Ishikawa (cell line): ENCODE data around the gene ABHD12.

Experiments
- CEBPB ChIP-seq: IDR thresholded peaks from 2 replicates; pipeline ENCODE4 v1.6.1; 2012
- EGR1 ChIP-seq: IDR thresholded peaks from 2 replicates; pipeline ENCODE4 v1.6.1; 2012
- EP300 ChIP-seq: IDR thresholded peaks from 2 replicates; pipeline ENCODE4 v1.6.1; 2012; ENCODE audit warnings: borderline replicate concordance
- MAX ChIP-seq: IDR thresholded peaks from 2 replicates; pipeline ENCODE4 v1.6.1; 2012
- NFIC ChIP-seq: IDR thresholded peaks from 2 replicates; pipeline ENCODE4 v1.6.1; 2012
- RAD21 ChIP-seq: IDR thresholded peaks from 2 replicates; pipeline ENCODE4 v1.6.1; 2012; ENCODE audit warnings: low read depth
- REST ChIP-seq: IDR thresholded peaks from 2 replicates; pipeline ENCODE4 v1.6.1; 2012; ENCODE audit warnings: low read depth, mild to moderate bottlenecking
- TAF1 ChIP-seq: IDR thresholded peaks from 2 replicates; pipeline ENCODE4 v1.6.1; 2012; ENCODE audit warnings: low read depth, mild to moderate bottlenecking
- TEAD4 ChIP-seq: IDR thresholded peaks from 2 replicates; pipeline ENCODE4 v1.6.1; 2012
- USF1 ChIP-seq: IDR thresholded peaks from 2 replicates; pipeline ENCODE4 v1.6.1; 2012
- ZBTB7A ChIP-seq: IDR thresholded peaks from 2 replicates; pipeline ENCODE4 v1.6.1; 2012; ENCODE audit warnings: low read depth

GRCh38 chr20:25252230-25252651, 138.4 kb downstream of the ABHD12 start:
- TF ChIP-seq RAD21 (no peak), EP300 (no peak), EGR1 (no peak), REST (no peak), TAF1 (no peak), USF1 (no peak), CEBPB (no peak), ZBTB7A (no peak), MAX (no peak), NFIC (no peak), TEAD4 (no peak)
